H1 (cell line): ENCODE results near the gene MYH9. TPM values are rescaled to one million over a fixed set of nuclear protein-coding genes. Genes with fewer than 3 reads are reported as not detected.

Source experiments
- CTCF ChIA-PET: fragments of 300-600 bp; sonication (Branson Sonifier 250); formaldehyde crosslinking; loops from one replicate; lab custom pipeline; 2021; ENCODE audit not compliant: partially characterized antibody; lab: Charles Lee
- POLR2A ChIA-PET: fragments of 300-600 bp; sonication (Branson Sonifier 250); formaldehyde crosslinking; loops from one replicate; lab custom pipeline; 2021; ENCODE audit warnings: inconsistent platforms; ENCODE audit not compliant: partially characterized antibody; lab: Charles Lee
- DNase-seq, 2 experiments: peaks; one replicate each; pipeline versions ENCODE4 v3.0.0 to v3.0.0-alpha.2; 2010 to 2022; ENCODE audit warnings: low spot score in 2 of 2, low read depth in 1 of 2, mixed read lengths in 1 of 2
- FAIRE-seq: peaks from 2 replicates; lab custom pipeline; 2011; peaks lifted over from hg19 to GRCh38; lab: Jason Lieb, UNC
- H2AFZ ChIP-seq: 2 replicates; pipeline ENCODE4 v1.8.1; 2012; ENCODE audit warnings: low read length, inconsistent platforms
- H2AK5ac ChIP-seq: 2 replicates; pipeline ENCODE4 v1.6.1; 2013; ENCODE audit warnings: low read depth, low read length
- H2BK120ac ChIP-seq: replicated peaks from 2 replicates; pipeline ENCODE3; 2013; ENCODE audit warnings: low read depth, low read length, inconsistent platforms
- H2BK12ac ChIP-seq: 2 replicates; pipeline ENCODE4 v1.6.1; 2013; ENCODE audit warnings: low read depth, low read length
- H2BK15ac ChIP-seq: 2 replicates; pipeline ENCODE4 v1.6.1; 2013; ENCODE audit warnings: low read length
- H2BK20ac ChIP-seq: 2 replicates; pipeline ENCODE4 v1.6.1; 2013; ENCODE audit warnings: low read length
- H2BK5ac ChIP-seq: 2 replicates; pipeline ENCODE4 v1.6.1; 2013; ENCODE audit warnings: low read depth, low read length
- H3K14ac ChIP-seq: 2 replicates; pipeline ENCODE4 v1.6.1; 2013; ENCODE audit warnings: inconsistent platforms; ENCODE audit not compliant: insufficient read length
- H3K18ac ChIP-seq: 2 replicates; pipeline ENCODE4 v1.6.1; 2013; ENCODE audit warnings: low read length; ENCODE audit errors: extremely low read depth
- H3K23ac ChIP-seq: 2 replicates; pipeline ENCODE4 v1.6.1; 2013; ENCODE audit warnings: inconsistent platforms; ENCODE audit not compliant: insufficient read length
- H3K23me2 ChIP-seq: 2 replicates; pipeline ENCODE4 v1.6.1; 2013; ENCODE audit warnings: low read depth, low read length
- H3K27ac ChIP-seq: 2 replicates; pipeline ENCODE4 v1.6.1; 2011; ENCODE audit warnings: low read depth, low read length, inconsistent platforms
- H3K27me3 ChIP-seq, 4 experiments: replicated peaks in 1 of 4; 1 replicate in 1 of 4; 2 replicates in 3 of 4; pipeline versions ENCODE4 v1.6.1 to v1.8.1; 2011 to 2013; ENCODE audit warnings: low read length in 3 of 4, mild to moderate bottlenecking in 3 of 4, inconsistent platforms in 2 of 4, mixed read lengths in 2 of 4, moderate library complexity in 1 of 4; ENCODE audit not compliant: control insufficient read depth in 3 of 4, insufficient read depth in 3 of 4; ENCODE audit errors: extremely low read depth in 1 of 4
- H3K36me3 ChIP-seq, 4 experiments: 2 replicates each; pipeline versions ENCODE4 v1.6.1 to v1.8.1; 2011 to 2013; ENCODE audit warnings: mild to moderate bottlenecking in 4 of 4, low read length in 3 of 4, moderate library complexity in 2 of 4, control low read depth in 1 of 4, inconsistent platforms in 1 of 4; ENCODE audit not compliant: insufficient read depth in 4 of 4, control insufficient read depth in 2 of 4
- H3K4ac ChIP-seq: replicated peaks from 2 replicates; pipeline ENCODE3; 2013; ENCODE audit warnings: low read length, low read depth, mixed read lengths, inconsistent platforms; ENCODE audit not compliant: insufficient read length
- H3K4me1 ChIP-seq, 4 experiments: replicated peaks in 1 of 4; 1 replicate in 1 of 4; 2 replicates in 3 of 4; pipeline versions ENCODE4 v1.6.1 to v1.8.1; 2011 to 2013; ENCODE audit warnings: low read length in 3 of 4, inconsistent platforms in 2 of 4, mixed read lengths in 1 of 4; ENCODE audit not compliant: insufficient read depth in 4 of 4, control insufficient read depth in 3 of 4
- H3K4me2 ChIP-seq, 2 experiments: 2 replicates each; pipeline versions ENCODE4 v1.6.1 to v1.8.1; 2011 to 2013; ENCODE audit warnings: low read depth in 2 of 2, low read length in 2 of 2, control low read depth in 1 of 2, inconsistent platforms in 1 of 2, mild to moderate bottlenecking in 1 of 2; ENCODE audit not compliant: insufficient read depth in 1 of 2
- H3K4me3 ChIP-seq, 4 experiments: fragments of 200-600, 300-600 bp in 1 of 4; sonication (generic), shearing (Covaris generic), sonication (Bioruptor Twin) in 1 of 4; 2 replicates each; pipeline versions ENCODE4 v1.5.1 to v1.8.1; 2011 to 2016; ENCODE audit warnings: low read length in 4 of 4, low read depth in 3 of 4, control low read depth in 2 of 4, inconsistent platforms in 2 of 4, mild to moderate bottlenecking in 2 of 4, mixed read lengths in 1 of 4, moderate library complexity in 1 of 4; ENCODE audit not compliant: insufficient read depth in 2 of 4; ENCODE audit errors: extremely low read depth in 1 of 4
- H3K56ac ChIP-seq: replicated peaks from 2 replicates; pipeline ENCODE3; 2013; ENCODE audit warnings: low read depth, mild to moderate bottlenecking, mixed read lengths, low read length, inconsistent platforms; ENCODE audit not compliant: insufficient read length
- H3K79me1 ChIP-seq: 2 replicates; pipeline ENCODE4 v1.6.1; 2013; ENCODE audit warnings: low read depth, low read length, control low read depth
- H3K79me2 ChIP-seq, 2 experiments: 2 replicates each; pipeline versions ENCODE4 v1.6.1 to v1.8.1; 2012 to 2013; ENCODE audit warnings: low read length in 2 of 2, mild to moderate bottlenecking in 2 of 2, inconsistent platforms in 1 of 2; ENCODE audit not compliant: insufficient read depth in 2 of 2, control insufficient read depth in 1 of 2
- H3K9ac ChIP-seq, 4 experiments: replicated peaks in 1 of 4; 1 replicate in 1 of 4; 2 replicates in 3 of 4; pipeline versions ENCODE4 v1.6.1 to v1.8.1; 2011 to 2013; ENCODE audit warnings: low read depth in 3 of 4, low read length in 3 of 4, control low read depth in 2 of 4, mild to moderate bottlenecking in 2 of 4, moderate library complexity in 2 of 4, inconsistent platforms in 1 of 4; ENCODE audit errors: extremely low read depth in 1 of 4
- H3K9me3 ChIP-seq, 2 experiments: 2 replicates each; pipeline versions ENCODE4 v1.6.1 to v1.8.1; 2012 to 2013; ENCODE audit warnings: mild to moderate bottlenecking in 2 of 2, moderate library complexity in 2 of 2, control low read depth in 1 of 2, inconsistent platforms in 1 of 2, low read depth in 1 of 2, low read length in 1 of 2, mixed read lengths in 1 of 2; ENCODE audit not compliant: insufficient read depth in 2 of 2
- H4K20me1 ChIP-seq, 2 experiments: replicated peaks in 1 of 2; 2 replicates each; pipeline versions ENCODE3 to v1.8.1; 2011 to 2013; ENCODE audit warnings: inconsistent platforms in 2 of 2, low read length in 2 of 2, mild to moderate bottlenecking in 1 of 2; ENCODE audit not compliant: insufficient read depth in 2 of 2, control insufficient read depth in 1 of 2
- H4K5ac ChIP-seq: 2 replicates; pipeline ENCODE4 v1.6.1; 2013; ENCODE audit warnings: low read length, low read depth, mixed read lengths, inconsistent platforms; ENCODE audit not compliant: insufficient read length
- H4K8ac ChIP-seq: 2 replicates; pipeline ENCODE4 v1.8.0; 2013; ENCODE audit warnings: mild to moderate bottlenecking, moderate library complexity, low read length, inconsistent platforms; ENCODE audit not compliant: insufficient read depth; ENCODE audit errors: extremely low read depth
- H4K91ac ChIP-seq: replicated peaks from 2 replicates; pipeline ENCODE3; 2013; ENCODE audit warnings: low read length, mixed read lengths, inconsistent platforms; ENCODE audit not compliant: insufficient read length
- EP300 ChIP-seq, 2 experiments: IDR thresholded peaks; 1 replicate in 1 of 2; 2 replicates in 1 of 2; pipeline ENCODE4 v1.6.1; 2011 to 2012; ENCODE audit warnings: low read depth in 2 of 2, low read length in 2 of 2, mild to moderate bottlenecking in 2 of 2, borderline replicate concordance in 1 of 2, inconsistent platforms in 1 of 2, moderate library complexity in 1 of 2
- GTF2F1 ChIP-seq: IDR thresholded peaks from 2 replicates; pipeline ENCODE4 v1.6.1; 2012; ENCODE audit warnings: low read depth, low read length, improper control_type of control experiment, borderline replicate concordance
- KDM5A ChIP-seq: fragments of 200-600 bp; IDR thresholded peaks from 2 replicates; pipeline ENCODE4 v1.7.1; 2012; ENCODE audit warnings: mild to moderate bottlenecking, low read length, inconsistent platforms, mixed read lengths
- NANOG ChIP-seq: IDR thresholded peaks from 2 replicates; pipeline ENCODE4 v1.6.1; 2011; ENCODE audit warnings: low read length, low read depth, mild to moderate bottlenecking, inconsistent platforms; ENCODE audit not compliant: insufficient read depth, poor library complexity, severe bottlenecking
- NRF1 ChIP-seq: IDR thresholded peaks from 2 replicates; pipeline ENCODE4 v1.6.1; 2011; ENCODE audit warnings: mild to moderate bottlenecking, low read depth, low read length, improper control_type of control experiment
- SIN3A ChIP-seq, 2 experiments: IDR thresholded peaks in 1 of 2; conservative IDR thresholded peaks in 1 of 2; 2 replicates each; pipeline ENCODE4 v1.6.1; 2011 to 2012; ENCODE audit warnings: low read length in 2 of 2, improper control_type of control experiment in 1 of 2, low read depth in 1 of 2, mild to moderate bottlenecking in 1 of 2
- WGBS, 2 experiments: shearing (Covaris generic) in 1 of 2; methylation state at CpG; one replicate each; pipeline versions ENCODE4 v1.1.6 to v1.1.7; 2013 to 2015; ENCODE audit warnings: low lambda C conversion rate in 2 of 2, mixed read lengths in 2 of 2, inconsistent platforms in 1 of 2, low coverage in 1 of 2, missing lambda C conversion rate in 1 of 2; ENCODE audit not compliant: insufficient replicate concordance in 2 of 2, insufficient coverage in 1 of 2, insufficient read length in 1 of 2; ENCODE audit errors: extremely low coverage in 1 of 2, missing lambda C conversion rate in 1 of 2; 5-methylcytosine and 5-hydroxymethylcytosine counted together
- polyA plus RNA-seq, 7 experiments: library from polyadenylated mRNA; depleted of rRNA in 3 of 7; stranded (reverse) in 5 of 7; unstranded in 2 of 7; fragments of >200 nt in 5 of 7; fragments of 200-250 nt in 2 of 7; gene quantifications; 1 replicate in 5 of 7; 2 replicates in 1 of 7; 4 replicates in 1 of 7; pipeline versions ENCODE4 v1.2.1 to v1.2.3, GENCODE V29; 2011 to 2013; ENCODE audit warnings: missing spikeins in 2 of 7, mixed read lengths in 2 of 7
- total RNA-seq: library from RNA; stranded (reverse); fragmentation: NEBNext Ultra II Directional; extraction: Animal tissue kit (Norgen Biotek cat#: 25700); gene quantifications from 2 replicates; pipeline ENCODE4 v1.2.1, GENCODE V29; 2021
- TF ChIP-seq, protein P1 (sequence below): IDR thresholded peaks from 2 replicates; pipeline ENCODE4 v1.6.1; 2012; ENCODE audit warnings: inconsistent platforms

MYH9 gene
- total and polyA plus RNA-seq, 2 of the 8 experiments (the other 6 are each of a cell fraction or from before 2014, with no cell fraction given) = 24.9 to 322 TPM

DNA sequence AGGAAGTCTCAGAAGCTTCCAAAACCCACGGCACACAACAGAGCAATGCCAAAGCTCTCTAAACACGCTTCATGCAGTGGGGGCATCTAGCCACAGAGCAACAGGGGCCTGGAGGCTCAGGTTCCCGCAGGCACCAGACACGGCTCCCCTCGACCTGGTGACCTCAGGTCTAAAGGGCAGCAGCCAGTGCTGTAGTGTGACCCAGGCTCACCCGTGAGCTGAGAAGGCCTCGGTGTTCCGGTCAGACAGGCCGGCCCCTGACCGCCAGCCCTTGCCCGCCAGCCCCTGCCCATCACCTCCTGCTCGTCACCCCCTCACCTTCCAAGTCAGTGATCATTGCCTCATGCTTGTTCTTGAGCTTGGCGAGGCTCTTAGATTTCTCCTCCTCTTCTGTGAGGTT is 89.2 kb downstream of the MYH9 start:
- Histone ChIP-seq H2BK5ac (no peak overlapping the region), H3K23me2 (no peaks in the 10 kb centered on the region), H4K5ac (no peak overlapping the region), H3K4me1 (no peaks in the 10 kb centered on the region), H3K27me3 (no peaks in the 10 kb centered on the region), H3K79me1 (0 out of 2 replicates have a peak, but pooled peaks cover 5% of the 10 kb centered on the region), H4K91ac (no peak overlapping the region), H3K4me2 (no peak overlapping the region), H3K79me2 (no peaks in the 10 kb centered on the region), H2BK20ac (no peak overlapping the region), H2BK12ac (no peak overlapping the region), H3K18ac (no peak overlapping the region), H2AK5ac (no peak overlapping the region), H3K9ac (no peak overlapping the region), H2BK15ac (no peak overlapping the region), H2AFZ (no peak overlapping the region), H3K9me3 (no peaks in the 10 kb centered on the region), H2BK120ac (no peak overlapping the region), H3K23ac (no peak overlapping the region), H3K56ac (no peak overlapping the region), H4K20me1 (peaks cover 3 to 4% of the 10 kb centered on the region in 2 experiments), H3K4me3 (no peak overlapping the region), H3K14ac (no peak overlapping the region), H3K4ac (no peak overlapping the region), H3K36me3 (peaks cover 59 to 90% (median 86%) of the 10 kb centered on the region in 4 experiments), H4K8ac (no peak overlapping the region), H3K27ac (no peak overlapping the region)
- WGBS, 2 experiments = 97% methylated on average over 13 of the region's 13 CpGs; no CpG with 5 or more reads in 1 of the 2 experiments
- DNase-seq (no peak), FAIRE-seq (no peak)
- ChIA-PET CTCF (interaction anchor here (0.7 to 17.3 kb wide), 19 partner anchors 9 to 212 kb away, joined by 3 to 159 read pairs (median 5); no protein-coding TSS in a partner anchor), POLR2A (interaction anchor here (0.8 to 2.0 kb wide), 7 partner anchors 9 to 173 kb away, joined by 3 to 6 read pairs (median 4); no protein-coding TSS in a partner anchor)
- no peak for TF ChIP-seq SIN3A (conservative IDR thresholded peaks at IDR 0.05 in 1 of 2, IDR thresholded peaks at IDR 0.05 in 1 of 2; ENCODE audit: low read depth in 1 of 2, low read length in 2 of 2)
- TF ChIP-seq NANOG = no peak
- TF ChIP-seq, protein P1, sequence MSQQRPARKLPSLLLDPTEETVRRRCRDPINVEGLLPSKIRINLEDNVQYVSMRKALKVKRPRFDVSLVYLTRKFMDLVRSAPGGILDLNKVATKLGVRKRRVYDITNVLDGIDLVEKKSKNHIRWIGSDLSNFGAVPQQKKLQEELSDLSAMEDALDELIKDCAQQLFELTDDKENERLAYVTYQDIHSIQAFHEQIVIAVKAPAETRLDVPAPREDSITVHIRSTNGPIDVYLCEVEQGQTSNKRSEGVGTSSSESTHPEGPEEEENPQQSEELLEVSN = no peak
- no peak for TF ChIP-seq GTF2F1
- no peak for TF ChIP-seq KDM5A
- TF ChIP-seq NRF1 = no peak
- no peak for TF ChIP-seq EP300 (IDR thresholded peaks at IDR 0.05; ENCODE audit: borderline replicate concordance in 1 of 2, low read depth in 2 of 2, low read length in 2 of 2)
